ENCODE data around the gene CEP170B.

DNA sequence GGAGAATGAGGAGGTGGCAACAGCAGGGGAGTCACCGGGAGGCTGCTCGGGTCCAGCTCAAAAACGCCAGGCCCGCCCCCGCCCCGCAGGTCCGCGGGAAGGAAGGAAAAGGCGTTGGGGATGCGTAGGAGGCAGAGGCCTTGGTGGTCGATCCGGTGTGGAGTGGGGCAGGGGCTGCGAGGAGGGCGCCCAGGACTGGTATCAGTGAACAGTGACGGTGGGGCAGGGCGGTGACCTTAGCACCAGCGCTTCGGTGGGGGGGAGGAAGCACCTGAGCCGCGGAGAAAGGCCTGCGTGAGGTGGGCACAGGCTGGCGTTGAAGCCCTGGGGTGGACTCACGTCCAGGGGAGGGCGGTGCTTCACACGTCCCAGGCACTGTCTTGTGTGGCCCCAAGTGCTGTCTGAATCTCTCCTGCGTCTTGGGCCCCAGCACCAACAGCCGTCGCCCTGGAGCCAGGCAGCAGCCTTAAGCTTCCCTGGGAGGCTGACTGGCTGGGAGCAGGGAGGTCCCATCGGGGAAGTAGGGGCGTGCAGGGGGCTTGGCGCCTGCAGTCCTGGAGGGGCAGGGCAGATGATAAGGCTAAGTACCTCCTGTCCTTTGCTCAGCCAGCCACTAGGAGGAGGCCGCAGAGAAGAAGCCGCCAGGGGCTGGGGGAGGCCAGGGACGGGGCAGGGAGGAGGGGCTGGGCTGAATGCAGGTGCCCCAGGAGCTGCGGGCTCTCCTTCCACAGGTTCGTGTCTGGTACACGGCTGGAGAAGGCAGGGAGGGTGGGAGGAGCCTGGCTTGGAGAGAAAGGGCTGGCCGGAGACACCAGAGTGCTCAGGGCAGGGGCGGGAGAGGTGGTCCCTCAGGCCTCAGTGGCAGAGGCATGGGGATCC is 37.7 kb upstream of the CEP170B start:
- TF ChIP-seq, protein P1, sequence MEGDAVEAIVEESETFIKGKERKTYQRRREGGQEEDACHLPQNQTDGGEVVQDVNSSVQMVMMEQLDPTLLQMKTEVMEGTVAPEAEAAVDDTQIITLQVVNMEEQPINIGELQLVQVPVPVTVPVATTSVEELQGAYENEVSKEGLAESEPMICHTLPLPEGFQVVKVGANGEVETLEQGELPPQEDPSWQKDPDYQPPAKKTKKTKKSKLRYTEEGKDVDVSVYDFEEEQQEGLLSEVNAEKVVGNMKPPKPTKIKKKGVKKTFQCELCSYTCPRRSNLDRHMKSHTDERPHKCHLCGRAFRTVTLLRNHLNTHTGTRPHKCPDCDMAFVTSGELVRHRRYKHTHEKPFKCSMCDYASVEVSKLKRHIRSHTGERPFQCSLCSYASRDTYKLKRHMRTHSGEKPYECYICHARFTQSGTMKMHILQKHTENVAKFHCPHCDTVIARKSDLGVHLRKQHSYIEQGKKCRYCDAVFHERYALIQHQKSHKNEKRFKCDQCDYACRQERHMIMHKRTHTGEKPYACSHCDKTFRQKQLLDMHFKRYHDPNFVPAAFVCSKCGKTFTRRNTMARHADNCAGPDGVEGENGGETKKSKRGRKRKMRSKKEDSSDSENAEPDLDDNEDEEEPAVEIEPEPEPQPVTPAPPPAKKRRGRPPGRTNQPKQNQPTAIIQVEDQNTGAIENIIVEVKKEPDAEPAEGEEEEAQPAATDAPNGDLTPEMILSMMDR (IDR thresholded peaks at IDR 0.05; ENCODE audit: extremely low read depth in 1 of 2, insufficient read depth in 1 of 2, low read depth in 1 of 2, low read length in 2 of 2), result peak; percentile 38 to 77
- TF ChIP-seq GATA2 (IDR thresholded peaks at IDR 0.05; ENCODE audit: insufficient read depth, insufficient read length, low read depth, low read length), result no peak
- TF ChIP-seq POLR2AphosphoS5 (IDR thresholded peaks at IDR 0.05; ENCODE audit: insufficient read depth, low read depth, low read length), result no peak
- no peak for TF ChIP-seq POLR2A (IDR thresholded peaks at IDR 0.05; ENCODE audit: low read depth, low read length)
- no peak for TF ChIP-seq EZH2 (IDR thresholded peaks at IDR 0.05; ENCODE audit: borderline replicate concordance, low read depth, low read length, severe bottlenecking)
- TF ChIP-seq MYC (IDR thresholded peaks at IDR 0.05; ENCODE audit: low read depth, low read length), result no peak
- TF ChIP-seq, protein P2, sequence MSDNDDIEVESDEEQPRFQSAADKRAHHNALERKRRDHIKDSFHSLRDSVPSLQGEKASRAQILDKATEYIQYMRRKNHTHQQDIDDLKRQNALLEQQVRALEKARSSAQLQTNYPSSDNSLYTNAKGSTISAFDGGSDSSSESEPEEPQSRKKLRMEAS (IDR thresholded peaks at IDR 0.05; ENCODE audit: insufficient read depth, insufficient read length), result no peak
- no peak for TF ChIP-seq FOS (IDR thresholded peaks at IDR 0.05; ENCODE audit: borderline replicate concordance, insufficient read depth, low read length)
- TF ChIP-seq JUN (IDR thresholded peaks at IDR 0.05; ENCODE audit: borderline replicate concordance, insufficient read depth, insufficient read length, low read depth), result no peak
